WTC11 (cell line): ENCODE measurements around the gene MAEA. TPM values are rescaled to one million over a fixed set of nuclear protein-coding genes. Genes with fewer than 3 reads are reported as not detected.

Source experiments
- ETV6 ChIP-seq: sonication (generic); formaldehyde crosslinking; IDR thresholded peaks from 2 replicates; pipeline ENCODE4 v1.8.1; 2022; ENCODE audit warnings: mild to moderate bottlenecking, missing genetic modification reagents
- NFATC4 ChIP-seq: fragments of 250-450 bp; sonication (Bioruptor Pico); IDR thresholded peaks from 2 replicates; pipeline ENCODE4 v1.9.0; 2021; ENCODE audit warnings: mild to moderate bottlenecking
- NR3C1 ChIP-seq: sonication (generic); formaldehyde crosslinking; conservative IDR thresholded peaks from 2 replicates; pipeline ENCODE4 v1.8.1; 2023; ENCODE audit warnings: low read depth, mild to moderate bottlenecking, missing genetic modification reagents
- OVOL2 ChIP-seq: fragments of 250-450 bp; sonication (Bioruptor Pico); IDR thresholded peaks from 2 replicates; pipeline ENCODE4 v1.9.0; 2021; ENCODE audit warnings: mild to moderate bottlenecking, borderline replicate concordance
- TEAD1 ChIP-seq: sonication (generic); formaldehyde crosslinking; IDR thresholded peaks from 2 replicates; pipeline ENCODE4 v1.8.0; 2022; ENCODE audit warnings: mild to moderate bottlenecking, missing genetic modification reagents
- TEAD4 ChIP-seq: sonication (generic); formaldehyde crosslinking; IDR thresholded peaks from 2 replicates; pipeline ENCODE4 v1.8.0; 2022; ENCODE audit warnings: mild to moderate bottlenecking, missing genetic modification reagents
- ZBTB21 ChIP-seq: sonication (generic); formaldehyde crosslinking; IDR thresholded peaks from 2 replicates; pipeline ENCODE4 v1.8.1; 2023; ENCODE audit warnings: mild to moderate bottlenecking, missing genetic modification reagents, borderline replicate concordance
- ZNF317 ChIP-seq: sonication (generic); formaldehyde crosslinking; IDR thresholded peaks from 2 replicates; pipeline ENCODE4 v1.8.1; 2023; ENCODE audit warnings: low read depth, mild to moderate bottlenecking, moderate library complexity, missing genetic modification reagents, borderline replicate concordance
- ZNF423 ChIP-seq: fragments of 250-450 bp; sonication (Bioruptor Pico); IDR thresholded peaks from 2 replicates; pipeline ENCODE4 v2.1.2; 2022; ENCODE audit warnings: mild to moderate bottlenecking, moderate library complexity
- total RNA-seq: library from RNA; stranded (reverse); gene quantifications from 3 replicates; pipeline ENCODE4 v1.2.3, GENCODE V29; 2021
- TF ChIP-seq, protein P1 (sequence below): sonication (generic); formaldehyde crosslinking; IDR thresholded peaks from 2 replicates; pipeline ENCODE4 v1.8.0; 2023; ENCODE audit warnings: missing genetic modification reagents
- TF ChIP-seq, protein P2 (sequence below): sonication (generic); formaldehyde crosslinking; IDR thresholded peaks from 2 replicates; pipeline ENCODE4 v1.8.1; 2023; ENCODE audit warnings: mild to moderate bottlenecking, missing genetic modification reagents, moderate library complexity
- TF ChIP-seq, protein P3 (sequence below): sonication (generic); formaldehyde crosslinking; IDR thresholded peaks from 2 replicates; pipeline ENCODE4 v1.8.1; 2022; ENCODE audit warnings: low read depth, mild to moderate bottlenecking, moderate library complexity, missing genetic modification reagents, borderline replicate concordance
- TF ChIP-seq, protein P4 (sequence below): sonication (generic); formaldehyde crosslinking; IDR thresholded peaks from 2 replicates; pipeline ENCODE4 v1.8.0; 2022; ENCODE audit warnings: mild to moderate bottlenecking, missing genetic modification reagents
- TF ChIP-seq, protein P5 (sequence below): sonication (generic); formaldehyde crosslinking; conservative IDR thresholded peaks from 2 replicates; pipeline ENCODE4 v1.8.1; 2023; ENCODE audit warnings: mild to moderate bottlenecking, low read depth, missing genetic modification reagents, moderate library complexity
- TF ChIP-seq, protein P6 (sequence below): fragments of 200-600 bp; IDR thresholded peaks from 2 replicates; pipeline ENCODE4 v1.8.0; 2022; ENCODE audit warnings: antibody characterized with exemption
- TF ChIP-seq, protein P7 (sequence below): sonication (generic); formaldehyde crosslinking; IDR thresholded peaks from 2 replicates; pipeline ENCODE4 v1.8.1; 2023; ENCODE audit warnings: mild to moderate bottlenecking, moderate library complexity, missing genetic modification reagents

The MAEA gene
- total RNA-seq, 1 experiment from 2014 or later = 86.9 TPM

DNA sequence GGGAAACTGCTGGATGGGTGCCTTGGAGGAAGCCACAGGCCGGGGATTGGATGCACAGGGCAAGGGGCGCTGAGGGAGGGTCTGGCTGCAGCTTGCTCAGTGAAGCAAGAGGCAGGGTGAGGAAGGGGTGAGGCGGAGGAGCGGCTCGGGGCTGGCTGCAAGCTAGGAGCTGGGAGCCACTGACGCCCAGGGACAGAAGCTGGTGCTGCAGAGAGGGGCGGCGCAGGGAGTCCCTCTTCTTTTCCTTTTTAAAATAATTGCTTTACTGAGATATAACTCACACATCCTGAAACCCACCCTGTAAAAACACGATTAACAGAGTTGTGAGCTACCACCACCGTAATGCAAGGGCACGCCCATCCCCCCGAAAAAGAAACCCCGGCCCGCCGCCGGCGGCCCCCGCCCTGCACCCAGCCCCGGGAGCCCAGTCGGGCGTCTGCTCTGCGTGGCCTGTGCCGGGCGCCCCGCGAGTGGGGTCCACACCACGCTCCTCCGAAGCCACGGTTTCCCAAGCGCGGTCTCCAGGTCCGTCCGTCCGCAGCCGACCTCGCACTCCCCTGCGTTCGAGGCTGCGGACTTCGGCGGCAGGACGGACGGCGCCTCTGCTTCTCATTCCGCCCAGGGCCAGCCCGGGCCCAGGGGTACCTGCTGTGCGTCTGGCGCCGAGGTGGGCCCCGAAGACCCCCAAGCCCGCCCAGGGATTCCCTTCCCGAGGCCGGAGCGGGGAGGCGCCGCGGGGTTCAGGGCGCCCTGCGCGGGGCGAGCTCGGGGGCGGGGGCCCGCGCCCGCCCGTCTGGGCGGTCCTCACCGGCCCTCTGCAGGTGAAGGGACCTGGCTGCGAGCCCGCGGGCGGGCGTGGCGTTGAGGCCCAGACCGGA is 56.5 kb downstream of the MAEA start (continued):
- TF ChIP-seq NFATC4 (CRISPR knock-in tag) (no peak), OVOL2 (CRISPR knock-in tag) (no peak), ZBTB21 (no peak), TEAD4 (CRISPR knock-in tag) (no peak), ETV6 (CRISPR knock-in tag) (no peak; the same call in 1 of the 2 replicates), ZNF423 (CRISPR knock-in tag) (peak; percentile 59; the same call in 1 of the 2 replicates), ZNF317 (CRISPR knock-in tag) (no peak), TEAD1 (no peak; the same call in 1 of the 2 replicates), NR3C1 (CRISPR knock-in tag) (no peak)
- TF ChIP-seq, protein P1, sequence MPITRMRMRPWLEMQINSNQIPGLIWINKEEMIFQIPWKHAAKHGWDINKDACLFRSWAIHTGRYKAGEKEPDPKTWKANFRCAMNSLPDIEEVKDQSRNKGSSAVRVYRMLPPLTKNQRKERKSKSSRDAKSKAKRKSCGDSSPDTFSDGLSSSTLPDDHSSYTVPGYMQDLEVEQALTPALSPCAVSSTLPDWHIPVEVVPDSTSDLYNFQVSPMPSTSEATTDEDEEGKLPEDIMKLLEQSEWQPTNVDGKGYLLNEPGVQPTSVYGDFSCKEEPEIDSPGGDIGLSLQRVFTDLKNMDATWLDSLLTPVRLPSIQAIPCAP (CRISPR knock-in tag) = no peak
- TF ChIP-seq, protein P2, sequence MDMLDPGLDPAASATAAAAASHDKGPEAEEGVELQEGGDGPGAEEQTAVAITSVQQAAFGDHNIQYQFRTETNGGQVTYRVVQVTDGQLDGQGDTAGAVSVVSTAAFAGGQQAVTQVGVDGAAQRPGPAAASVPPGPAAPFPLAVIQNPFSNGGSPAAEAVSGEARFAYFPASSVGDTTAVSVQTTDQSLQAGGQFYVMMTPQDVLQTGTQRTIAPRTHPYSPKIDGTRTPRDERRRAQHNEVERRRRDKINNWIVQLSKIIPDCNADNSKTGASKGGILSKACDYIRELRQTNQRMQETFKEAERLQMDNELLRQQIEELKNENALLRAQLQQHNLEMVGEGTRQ (CRISPR knock-in tag) = no peak
- TF ChIP-seq, protein P3, sequence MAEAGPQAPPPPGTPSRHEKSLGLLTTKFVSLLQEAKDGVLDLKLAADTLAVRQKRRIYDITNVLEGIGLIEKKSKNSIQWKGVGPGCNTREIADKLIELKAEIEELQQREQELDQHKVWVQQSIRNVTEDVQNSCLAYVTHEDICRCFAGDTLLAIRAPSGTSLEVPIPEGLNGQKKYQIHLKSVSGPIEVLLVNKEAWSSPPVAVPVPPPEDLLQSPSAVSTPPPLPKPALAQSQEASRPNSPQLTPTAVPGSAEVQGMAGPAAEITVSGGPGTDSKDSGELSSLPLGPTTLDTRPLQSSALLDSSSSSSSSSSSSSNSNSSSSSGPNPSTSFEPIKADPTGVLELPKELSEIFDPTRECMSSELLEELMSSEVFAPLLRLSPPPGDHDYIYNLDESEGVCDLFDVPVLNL (CRISPR knock-in tag) = no peak
- TF ChIP-seq, protein P4, sequence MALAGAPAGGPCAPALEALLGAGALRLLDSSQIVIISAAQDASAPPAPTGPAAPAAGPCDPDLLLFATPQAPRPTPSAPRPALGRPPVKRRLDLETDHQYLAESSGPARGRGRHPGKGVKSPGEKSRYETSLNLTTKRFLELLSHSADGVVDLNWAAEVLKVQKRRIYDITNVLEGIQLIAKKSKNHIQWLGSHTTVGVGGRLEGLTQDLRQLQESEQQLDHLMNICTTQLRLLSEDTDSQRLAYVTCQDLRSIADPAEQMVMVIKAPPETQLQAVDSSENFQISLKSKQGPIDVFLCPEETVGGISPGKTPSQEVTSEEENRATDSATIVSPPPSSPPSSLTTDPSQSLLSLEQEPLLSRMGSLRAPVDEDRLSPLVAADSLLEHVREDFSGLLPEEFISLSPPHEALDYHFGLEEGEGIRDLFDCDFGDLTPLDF (CRISPR knock-in tag) = no peak
- TF ChIP-seq, protein P5, sequence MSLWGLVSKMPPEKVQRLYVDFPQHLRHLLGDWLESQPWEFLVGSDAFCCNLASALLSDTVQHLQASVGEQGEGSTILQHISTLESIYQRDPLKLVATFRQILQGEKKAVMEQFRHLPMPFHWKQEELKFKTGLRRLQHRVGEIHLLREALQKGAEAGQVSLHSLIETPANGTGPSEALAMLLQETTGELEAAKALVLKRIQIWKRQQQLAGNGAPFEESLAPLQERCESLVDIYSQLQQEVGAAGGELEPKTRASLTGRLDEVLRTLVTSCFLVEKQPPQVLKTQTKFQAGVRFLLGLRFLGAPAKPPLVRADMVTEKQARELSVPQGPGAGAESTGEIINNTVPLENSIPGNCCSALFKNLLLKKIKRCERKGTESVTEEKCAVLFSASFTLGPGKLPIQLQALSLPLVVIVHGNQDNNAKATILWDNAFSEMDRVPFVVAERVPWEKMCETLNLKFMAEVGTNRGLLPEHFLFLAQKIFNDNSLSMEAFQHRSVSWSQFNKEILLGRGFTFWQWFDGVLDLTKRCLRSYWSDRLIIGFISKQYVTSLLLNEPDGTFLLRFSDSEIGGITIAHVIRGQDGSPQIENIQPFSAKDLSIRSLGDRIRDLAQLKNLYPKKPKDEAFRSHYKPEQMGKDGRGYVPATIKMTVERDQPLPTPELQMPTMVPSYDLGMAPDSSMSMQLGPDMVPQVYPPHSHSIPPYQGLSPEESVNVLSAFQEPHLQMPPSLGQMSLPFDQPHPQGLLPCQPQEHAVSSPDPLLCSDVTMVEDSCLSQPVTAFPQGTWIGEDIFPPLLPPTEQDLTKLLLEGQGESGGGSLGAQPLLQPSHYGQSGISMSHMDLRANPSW = no peak
- TF ChIP-seq, protein P6, sequence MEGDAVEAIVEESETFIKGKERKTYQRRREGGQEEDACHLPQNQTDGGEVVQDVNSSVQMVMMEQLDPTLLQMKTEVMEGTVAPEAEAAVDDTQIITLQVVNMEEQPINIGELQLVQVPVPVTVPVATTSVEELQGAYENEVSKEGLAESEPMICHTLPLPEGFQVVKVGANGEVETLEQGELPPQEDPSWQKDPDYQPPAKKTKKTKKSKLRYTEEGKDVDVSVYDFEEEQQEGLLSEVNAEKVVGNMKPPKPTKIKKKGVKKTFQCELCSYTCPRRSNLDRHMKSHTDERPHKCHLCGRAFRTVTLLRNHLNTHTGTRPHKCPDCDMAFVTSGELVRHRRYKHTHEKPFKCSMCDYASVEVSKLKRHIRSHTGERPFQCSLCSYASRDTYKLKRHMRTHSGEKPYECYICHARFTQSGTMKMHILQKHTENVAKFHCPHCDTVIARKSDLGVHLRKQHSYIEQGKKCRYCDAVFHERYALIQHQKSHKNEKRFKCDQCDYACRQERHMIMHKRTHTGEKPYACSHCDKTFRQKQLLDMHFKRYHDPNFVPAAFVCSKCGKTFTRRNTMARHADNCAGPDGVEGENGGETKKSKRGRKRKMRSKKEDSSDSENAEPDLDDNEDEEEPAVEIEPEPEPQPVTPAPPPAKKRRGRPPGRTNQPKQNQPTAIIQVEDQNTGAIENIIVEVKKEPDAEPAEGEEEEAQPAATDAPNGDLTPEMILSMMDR = no peak
- TF ChIP-seq, protein P7, sequence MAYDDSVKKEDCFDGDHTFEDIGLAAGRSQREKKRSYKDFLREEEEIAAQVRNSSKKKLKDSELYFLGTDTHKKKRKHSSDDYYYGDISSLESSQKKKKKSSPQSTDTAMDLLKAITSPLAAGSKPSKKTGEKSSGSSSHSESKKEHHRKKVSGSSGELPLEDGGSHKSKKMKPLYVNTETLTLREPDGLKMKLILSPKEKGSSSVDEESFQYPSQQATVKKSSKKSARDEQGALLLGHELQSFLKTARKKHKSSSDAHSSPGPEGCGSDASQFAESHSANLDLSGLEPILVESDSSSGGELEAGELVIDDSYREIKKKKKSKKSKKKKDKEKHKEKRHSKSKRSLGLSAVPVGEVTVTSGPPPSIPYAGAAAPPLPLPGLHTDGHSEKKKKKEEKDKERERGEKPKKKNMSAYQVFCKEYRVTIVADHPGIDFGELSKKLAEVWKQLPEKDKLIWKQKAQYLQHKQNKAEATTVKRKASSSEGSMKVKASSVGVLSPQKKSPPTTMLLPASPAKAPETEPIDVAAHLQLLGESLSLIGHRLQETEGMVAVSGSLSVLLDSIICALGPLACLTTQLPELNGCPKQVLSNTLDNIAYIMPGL (CRISPR knock-in tag) = no peak; the same call in 1 of the 2 replicates
